OCI-M2 (cell line): Measurements from ENCODE around the gene RNF144A.
"Not testable (repeated sequence)": the region's sequence is repeated elsewhere in the genome, so short reads cannot be mapped to it uniquely, and the experiment has no call there.

Experiments used
- DNase-seq: peaks from one replicate; lab custom pipeline; 2025; ENCODE audit not compliant: unreplicated experiment; lab: John Stamatoyannopoulos, UW

The RNF144A gene

GRCh38 chr2:6927753-6928152 is 10.5 kb downstream of the RNF144A start:
- DNase-seq: no peak

DNA sequence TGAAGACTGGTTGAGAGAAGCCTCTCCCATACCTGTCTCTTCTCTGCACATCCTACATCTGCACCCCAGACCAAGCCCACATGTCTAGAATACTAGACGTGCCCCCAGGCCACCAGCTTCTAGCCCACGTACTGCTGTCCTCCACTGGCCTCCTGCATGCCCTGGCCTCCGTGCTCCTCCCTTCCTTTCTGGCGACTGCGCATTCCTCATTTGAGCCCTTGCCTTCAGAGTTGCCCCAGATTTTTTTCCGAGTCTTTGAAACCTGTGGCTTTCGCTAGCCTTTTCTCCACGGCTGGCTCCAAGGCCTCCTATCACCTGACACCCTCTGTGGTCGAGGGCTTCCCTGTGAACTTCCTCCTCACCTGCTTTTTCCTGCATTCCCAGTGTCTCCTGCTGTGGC is 11.2 kb downstream of the RNF144A start:
- no peak for DNase-seq

DNA sequence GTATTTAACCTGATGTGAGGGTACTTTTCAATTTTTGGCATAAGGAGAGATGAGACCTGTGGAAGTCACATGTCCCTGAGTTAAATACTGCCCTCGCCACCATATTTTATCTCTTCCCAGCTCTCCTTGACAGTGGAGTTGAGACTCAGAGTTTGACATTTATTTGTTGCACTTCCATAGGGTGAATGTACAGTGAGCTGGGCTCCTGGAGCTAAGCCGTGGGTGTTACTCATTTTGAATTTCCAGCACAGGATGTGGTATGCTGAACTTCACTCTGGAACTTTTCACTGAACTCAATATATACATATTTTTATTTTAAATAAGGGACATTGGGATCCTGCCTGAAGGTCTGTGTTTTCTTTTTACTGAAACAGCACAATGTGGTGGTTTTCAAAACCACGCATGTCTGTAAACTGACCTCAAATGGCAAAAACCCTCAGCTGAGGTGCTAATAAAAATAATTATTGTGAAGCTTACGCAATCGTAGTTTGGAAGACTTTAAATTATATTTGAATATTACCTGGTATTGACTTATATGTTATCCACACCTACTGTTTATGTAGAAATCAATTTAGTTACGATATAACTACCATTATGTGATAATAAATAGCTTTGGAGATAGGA is 12.1 kb downstream of the RNF144A start:
- no peak for DNase-seq

DNA sequence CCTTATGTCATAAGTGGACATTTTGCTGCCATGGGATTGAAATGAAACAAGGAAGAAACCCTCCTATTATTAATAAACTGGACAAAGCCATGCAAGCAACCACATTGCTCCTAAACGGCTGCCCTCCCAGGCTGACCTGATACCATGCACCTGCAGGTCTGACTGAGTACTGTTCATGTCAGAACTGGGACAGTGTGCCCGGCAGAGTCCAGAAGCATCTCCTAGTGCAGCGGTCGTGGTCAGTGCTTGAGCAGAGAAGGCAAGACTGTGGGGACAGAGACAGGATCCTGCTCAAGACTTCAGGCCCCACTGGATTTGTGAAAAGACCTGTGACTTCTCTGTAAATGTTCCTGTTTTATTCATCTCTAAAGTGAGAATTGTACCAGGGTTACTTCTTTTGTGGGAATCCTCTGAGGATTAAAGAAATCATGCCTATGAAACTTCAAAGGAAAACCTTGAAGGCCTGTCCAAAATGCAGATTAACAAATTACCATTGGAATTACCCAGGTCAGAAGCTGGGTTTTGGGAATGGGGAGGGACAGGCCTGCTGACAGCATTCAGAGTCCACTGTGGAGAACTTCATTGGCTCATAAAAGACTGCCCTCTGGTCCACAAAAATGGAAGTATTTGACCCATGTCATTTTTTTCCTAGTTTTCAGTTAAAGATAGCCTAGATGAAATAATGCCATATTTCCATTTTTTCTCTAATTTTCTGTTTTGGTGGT is 13.9 kb downstream of the RNF144A start:
- no peak for DNase-seq

DNA sequence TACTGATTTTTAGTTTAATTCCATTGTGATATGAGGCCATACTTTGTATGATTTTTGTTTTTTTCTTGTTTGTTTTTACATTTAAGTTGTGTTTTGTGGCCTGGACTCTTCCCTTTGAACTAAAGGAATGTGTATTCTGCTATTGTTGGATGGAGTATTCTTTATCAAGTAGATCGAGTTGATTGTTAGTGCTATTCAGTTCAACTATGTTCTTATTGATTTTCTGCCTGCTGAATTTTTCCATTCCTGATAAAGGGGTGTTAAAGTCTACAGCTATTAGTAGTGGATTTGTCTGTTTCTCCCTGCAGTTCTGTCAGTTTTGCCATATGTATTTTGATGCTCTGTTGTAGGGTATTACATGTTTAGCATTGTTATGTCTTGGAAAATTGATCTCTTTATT is 14.5 kb downstream of the RNF144A start:
- DNase-seq: no peak

GRCh38 chr2:6932206-6932605 is 15.0 kb downstream of the RNF144A start:
- no peak for DNase-seq

GRCh38 chr2:6932828-6933227 is 15.6 kb downstream of the RNF144A start:
- no peak for DNase-seq

DNA sequence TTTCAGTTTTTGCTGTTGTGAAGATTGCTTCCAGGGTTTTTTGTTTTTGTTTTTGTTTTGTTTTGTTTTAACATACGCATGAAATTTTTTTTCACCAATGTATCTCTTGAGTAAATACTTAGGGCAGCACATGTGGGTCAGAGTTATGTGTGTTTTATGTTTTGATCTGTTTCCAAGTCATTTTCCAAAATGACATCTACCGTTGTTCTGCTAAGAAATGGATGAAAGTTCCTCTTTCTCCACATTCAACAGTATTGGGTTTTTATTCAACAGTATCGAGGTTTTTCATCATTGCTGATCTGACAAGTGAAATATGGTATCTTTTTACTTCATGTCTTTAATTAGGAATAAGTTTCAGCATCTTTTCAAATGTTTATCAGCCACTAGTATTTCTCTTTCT is 16.7 kb downstream of the RNF144A start:
- DNase-seq: no peak

DNA sequence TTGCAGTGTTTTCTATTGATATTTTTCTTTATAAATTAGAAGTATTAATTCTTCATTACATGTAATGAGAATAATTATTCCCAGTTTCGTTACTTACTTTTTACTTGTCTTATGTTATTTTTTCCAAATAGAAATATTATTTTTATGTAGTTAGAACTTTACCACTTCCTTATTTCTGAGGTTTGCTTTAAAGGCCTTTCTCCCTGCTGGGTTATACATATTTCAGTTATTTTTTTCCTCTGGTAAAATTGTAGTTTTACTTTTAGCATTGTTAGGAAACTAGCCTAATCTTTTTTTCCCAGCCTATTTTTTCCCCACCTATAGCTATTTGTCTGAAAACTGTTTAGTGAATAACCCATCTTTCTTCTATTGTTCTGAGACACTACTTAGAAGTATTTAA is 17.1 kb downstream of the RNF144A start:
- no peak for DNase-seq

DNA sequence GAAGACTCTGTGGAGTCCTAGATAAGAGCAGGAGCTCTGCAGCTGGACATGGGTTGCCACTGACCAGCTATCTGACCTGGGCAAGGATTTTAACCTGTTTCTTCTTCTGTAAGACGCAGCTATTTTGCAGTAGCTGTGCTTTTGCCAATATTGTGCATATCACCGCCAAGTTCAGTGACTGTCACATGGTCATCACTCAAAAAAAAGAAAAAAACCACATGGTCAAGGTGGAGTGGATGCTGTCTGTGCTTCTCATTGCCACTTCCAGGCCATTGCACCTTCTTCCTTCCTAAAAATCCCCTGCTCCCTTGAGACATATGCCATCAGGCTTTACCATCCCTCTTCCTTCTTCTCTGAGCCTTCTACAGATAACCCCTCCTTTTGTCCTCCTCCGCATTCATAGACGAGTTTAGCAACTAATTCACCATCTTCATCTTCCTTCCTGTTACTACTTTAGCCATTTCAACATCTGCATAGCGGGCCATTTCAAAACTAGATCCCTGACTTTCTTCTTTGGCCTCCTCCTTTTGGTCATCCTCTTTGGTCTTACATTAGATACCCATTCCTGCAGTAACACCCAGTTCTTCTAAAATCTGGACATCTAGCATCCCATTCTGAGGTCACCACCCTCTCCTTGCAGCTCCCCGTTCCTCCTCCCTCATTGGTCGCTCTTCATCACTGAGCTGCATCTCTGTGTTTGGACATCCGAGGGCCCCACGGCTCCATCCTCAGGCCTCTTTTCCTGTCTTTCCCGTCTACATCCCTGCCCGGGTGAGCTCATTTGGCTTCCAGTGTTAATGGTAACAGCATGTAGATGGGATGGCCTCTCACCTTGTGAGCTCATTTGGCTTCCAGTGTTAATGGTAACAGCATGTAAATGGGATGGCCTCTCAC is 17.8 kb downstream of the RNF144A start:
- DNase-seq: no peak

GRCh38 chr2:6935652-6936020 is 18.4 kb downstream of the RNF144A start:
- not testable (repeated sequence) for DNase-seq

GRCh38 chr2:6937157-6937556 is 19.9 kb downstream of the RNF144A start:
- DNase-seq: no peak

- no peak for DNase-seq
Observed at GRCh38 chr2:6937582-6937981, 20.4 kb downstream of the RNF144A start.

GRCh38 chr2:6939071-6939470 is 21.9 kb downstream of the RNF144A start:
- no peak for DNase-seq

DNA sequence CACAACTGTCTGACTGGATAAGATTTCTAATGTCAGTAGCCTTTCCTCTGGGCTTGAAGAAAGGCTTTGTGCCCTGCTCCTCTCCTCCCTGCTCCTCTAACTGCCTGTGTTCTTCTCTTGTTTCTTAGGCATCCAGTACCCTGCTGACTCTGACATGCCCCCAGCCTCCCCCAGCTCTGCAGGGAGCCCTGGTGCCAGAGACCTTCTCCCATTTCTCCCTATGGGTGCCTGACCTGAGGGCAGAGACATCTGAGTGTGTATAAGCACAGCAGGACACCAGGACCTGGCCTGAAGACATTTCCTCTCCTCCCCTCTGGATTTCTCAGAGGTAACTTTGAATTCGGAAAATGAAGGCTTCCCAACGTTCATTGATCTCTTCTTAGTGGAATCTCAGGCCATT is 23.6 kb downstream of the RNF144A start:
- no peak for DNase-seq

- no peak for DNase-seq
Observed at GRCh38 chr2:6941299-6942046, 24.3 kb downstream of the RNF144A start.

DNA sequence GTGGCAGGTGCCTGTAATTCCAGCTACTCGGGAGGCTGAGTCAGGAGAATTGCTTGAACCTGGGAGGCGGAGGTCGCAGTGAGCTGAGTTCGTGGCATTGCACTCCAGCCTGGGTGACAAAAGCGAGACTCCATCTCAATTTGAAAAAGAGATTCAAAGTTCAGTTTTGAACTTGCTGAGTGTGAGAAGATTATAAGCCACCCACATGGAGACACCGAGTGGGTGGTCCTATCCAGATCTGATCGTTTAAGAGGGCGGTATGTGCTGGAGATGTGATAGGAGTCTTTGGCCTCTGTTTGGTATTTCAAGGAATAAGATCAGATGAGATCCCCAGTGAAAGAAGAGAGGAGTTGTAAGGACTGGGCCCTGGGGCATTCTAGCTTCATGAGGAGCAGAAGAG is 25.6 kb downstream of the RNF144A start:
- DNase-seq: no peak

DNA sequence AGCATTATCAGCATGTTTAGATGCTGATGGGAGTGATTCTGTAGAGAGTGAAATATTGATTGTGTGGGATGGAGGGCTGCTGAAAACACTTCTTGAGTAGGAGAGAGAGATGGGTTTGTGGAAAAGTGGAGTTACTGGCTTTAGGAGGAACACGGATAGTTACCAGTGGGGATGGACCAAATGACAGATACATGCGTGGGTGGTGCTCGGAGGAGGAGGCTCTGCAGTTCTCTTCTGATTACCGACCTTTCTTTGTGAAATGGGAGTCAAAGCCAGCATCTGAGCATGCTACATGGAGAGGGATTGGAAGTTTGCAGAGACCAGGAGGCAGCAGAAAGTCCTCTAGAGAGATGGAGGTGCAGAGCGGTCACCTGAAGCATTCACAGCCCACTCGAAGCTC is 26.3 kb downstream of the RNF144A start:
- DNase-seq: no peak

DNA sequence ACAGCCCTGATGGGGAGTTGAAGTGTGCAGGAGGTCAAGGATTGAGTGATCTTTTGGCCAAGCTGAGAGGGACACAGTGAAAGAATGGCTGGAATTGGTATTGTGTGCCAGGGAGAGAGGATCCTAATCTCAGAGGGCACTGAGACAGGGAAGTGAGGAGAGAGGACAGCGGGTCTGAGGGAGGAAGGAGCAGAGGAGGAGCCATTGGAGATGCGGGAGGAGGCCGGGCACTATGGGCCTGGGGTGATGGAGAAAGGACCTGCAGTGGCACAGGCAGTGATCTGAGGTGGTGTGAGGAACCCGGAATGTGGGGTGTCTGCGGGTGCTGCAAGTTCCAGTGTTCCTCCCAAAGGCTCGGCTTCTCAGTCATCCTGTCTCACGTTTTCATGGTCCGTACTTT is 26.8 kb downstream of the RNF144A start:
- no peak for DNase-seq

DNA sequence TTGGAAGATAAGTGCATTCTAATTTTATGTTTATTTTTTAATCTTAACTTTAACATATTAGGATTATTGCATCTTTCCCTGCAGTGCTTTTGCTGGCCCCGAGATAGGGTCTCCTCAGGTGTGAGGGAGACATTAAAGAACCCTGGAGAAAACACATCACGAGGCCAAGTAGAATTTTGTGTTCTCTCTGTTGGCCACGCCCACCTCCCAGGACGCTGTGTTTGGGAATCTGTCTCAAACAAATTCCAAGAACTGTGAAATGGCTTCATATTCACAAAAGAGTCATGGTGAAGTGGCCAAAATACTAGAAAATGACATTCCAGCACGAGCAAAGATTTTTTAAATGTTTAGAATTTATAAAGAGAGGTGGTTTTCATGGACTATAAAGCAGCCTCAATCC is 27.3 kb downstream of the RNF144A start:
- no peak for DNase-seq

- no peak for DNase-seq
Observed at GRCh38 chr2:6945087-6945813, 28.0 kb downstream of the RNF144A start.
